HG02588 (cell line): ENCODE data around the gene OSBPL8.
"Not testable (repeated sequence)": the region's sequence is repeated elsewhere in the genome, so short reads cannot be mapped to it uniquely, and the experiment has no call there.

Experiments used
- ATAC-seq: cut with Tn5 transposase; IDR thresholded peaks from one replicate; pipeline ENCODE4 v1.9.1; 2021; ENCODE audit warnings: mild to moderate bottlenecking, moderate library complexity; ENCODE audit not compliant: unreplicated experiment

Gene OSBPL8

DNA sequence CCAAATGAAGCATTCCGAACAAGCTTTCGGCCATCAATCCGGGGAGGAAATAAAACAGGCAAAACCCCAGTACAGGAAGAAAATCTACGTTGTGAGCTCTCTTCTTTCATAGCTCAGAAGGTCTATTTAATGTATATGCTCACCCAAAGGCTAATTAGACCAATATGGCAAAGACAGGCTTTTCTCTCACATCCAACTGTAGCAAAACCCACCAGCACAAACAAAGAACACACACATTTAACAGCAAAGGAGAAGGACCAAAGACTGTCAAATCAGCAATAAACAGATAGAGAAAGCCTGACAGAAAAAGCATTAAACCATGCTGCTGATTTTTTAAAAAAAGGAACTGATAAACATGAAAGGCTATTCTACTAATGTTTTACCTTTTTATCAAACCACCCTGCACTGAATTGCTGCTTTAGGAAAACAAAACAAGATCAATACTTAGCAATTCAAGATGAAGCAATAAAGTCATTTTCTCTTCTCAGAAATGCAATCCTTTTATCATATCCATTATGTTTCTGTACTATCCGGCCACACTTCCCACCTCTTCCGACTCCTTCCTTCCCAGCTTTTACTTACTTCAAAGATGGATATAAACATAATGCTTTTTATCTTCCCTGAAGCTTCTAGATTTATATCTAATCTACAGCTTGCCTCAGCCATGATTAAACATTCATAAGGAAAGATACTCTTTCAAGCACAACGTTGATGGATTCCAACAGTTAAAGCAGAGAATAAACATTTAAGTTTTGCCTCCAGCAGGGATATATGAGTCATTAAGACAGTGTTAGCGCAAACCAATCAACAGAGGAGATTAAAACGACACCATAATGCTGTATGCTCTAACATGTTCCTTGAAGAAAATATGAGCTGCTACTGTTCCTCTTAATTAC lies 136.8 kb downstream of the OSBPL8 start:
- no peak for ATAC-seq

GRCh38 chr12:76422154-76422542 lies 137.4 kb downstream of the OSBPL8 start:
- ATAC-seq = no peak

- no peak for ATAC-seq
These were observed 138.5 kb downstream of the OSBPL8 start for GRCh38 chr12:76421046-76421445.

DNA sequence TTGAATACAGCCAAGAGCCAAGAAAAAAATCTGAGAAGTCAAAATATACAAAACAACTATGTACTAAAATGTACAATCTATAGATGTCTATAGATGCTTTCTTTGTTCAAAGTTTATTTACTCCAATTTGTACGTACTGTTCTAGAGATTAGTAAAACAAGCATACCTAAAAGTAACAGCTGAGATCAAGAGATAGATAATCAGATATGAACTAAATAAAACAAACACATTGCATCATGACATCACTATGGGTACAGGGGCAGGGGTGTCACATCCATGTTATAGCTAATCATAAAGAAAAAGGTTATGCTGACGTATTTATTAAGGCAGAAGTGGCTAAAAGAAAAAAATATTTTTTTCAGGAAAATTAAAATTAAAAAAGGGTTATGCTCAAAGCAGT lies 139.3 kb downstream of the OSBPL8 start:
- no peak for ATAC-seq

DNA sequence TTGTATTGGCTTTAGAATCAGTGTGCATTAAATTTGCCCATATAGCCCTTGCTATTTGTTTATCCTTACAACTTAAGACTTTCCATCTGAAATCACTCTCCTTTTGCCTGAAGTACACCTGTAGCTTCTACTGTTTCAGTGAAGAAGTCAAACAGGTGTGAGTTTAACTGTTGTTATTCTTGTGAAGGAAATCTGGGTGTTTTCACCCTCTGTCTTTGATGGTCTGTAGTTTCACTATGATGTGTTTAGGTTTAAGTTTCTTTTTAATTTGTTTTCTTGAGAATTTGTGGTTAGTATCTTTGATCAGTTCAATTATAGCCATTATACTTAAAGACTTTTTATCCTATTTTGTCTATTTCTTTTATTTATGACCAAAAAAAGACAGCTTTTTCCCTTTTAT lies 142.5 kb downstream of the OSBPL8 start:
- no peak for ATAC-seq

DNA sequence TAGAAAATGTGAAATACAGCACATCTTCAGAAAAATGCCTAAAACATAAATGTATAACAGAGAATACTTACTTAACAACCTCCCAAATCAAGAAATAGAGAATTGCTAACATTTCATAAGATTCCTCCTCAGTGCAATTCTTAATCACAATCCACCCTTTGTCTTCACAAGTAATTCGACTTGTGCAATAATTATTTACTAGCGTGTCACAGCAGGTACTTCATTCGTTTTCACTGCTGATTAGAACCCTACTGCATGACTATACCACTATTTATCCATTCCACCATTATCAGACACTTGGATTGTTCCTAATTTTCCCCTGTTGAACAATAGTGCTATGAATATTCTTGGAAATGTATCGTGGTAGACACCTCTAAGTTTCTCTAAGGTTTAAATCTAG lies 146.4 kb downstream of the OSBPL8 start:
- no peak for ATAC-seq

DNA sequence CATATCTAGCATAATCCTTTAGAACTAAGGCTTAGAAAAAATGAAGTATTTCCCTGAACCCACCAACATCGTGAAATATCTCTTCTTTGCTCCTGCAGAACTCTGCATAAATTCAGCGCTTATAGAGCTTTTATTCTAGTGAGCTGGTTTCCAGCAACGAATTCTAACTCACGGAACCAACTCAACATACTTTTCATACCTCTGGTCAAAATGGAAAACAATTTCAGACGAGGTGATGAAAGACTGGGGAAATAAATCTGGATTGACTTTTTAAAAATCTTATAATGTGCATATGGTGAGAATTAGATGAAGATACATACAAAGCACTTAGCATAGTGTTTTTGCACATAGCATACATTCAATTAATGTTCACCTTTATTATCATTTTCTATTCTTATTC lies 148.8 kb downstream of the OSBPL8 start:
- ATAC-seq = no peak

DNA sequence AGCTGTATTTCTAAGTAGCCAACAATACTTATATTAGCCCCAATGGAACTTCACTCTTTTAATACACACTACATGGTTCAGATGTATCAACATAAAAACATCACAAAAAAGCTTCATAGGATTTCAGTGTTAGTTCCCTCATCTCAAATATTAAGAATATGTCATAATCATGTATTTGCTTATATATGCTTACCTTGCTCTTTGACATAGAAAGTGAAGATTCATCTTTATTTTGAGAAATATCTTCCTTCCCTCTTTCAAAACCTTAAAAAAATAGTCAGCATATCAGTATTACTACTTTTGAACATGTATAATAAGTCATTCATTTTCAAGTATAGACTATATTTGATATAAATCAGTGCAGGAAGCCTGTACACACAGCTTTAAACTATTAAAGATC lies 149.2 kb downstream of the OSBPL8 start:
- no peak for ATAC-seq

- ATAC-seq = no peak
These were observed 150.5 kb downstream of the OSBPL8 start for GRCh38 chr12:76409074-76409473.

GRCh38 chr12:76407710-76408109 lies 151.9 kb downstream of the OSBPL8 start:
- no peak for ATAC-seq

GRCh38 chr12:76402259-76402658 lies 157.3 kb downstream of the OSBPL8 start:
- no peak for ATAC-seq

GRCh38 chr12:76400136-76400535 lies 159.4 kb downstream of the OSBPL8 start:
- no peak for ATAC-seq

- no peak for ATAC-seq
These were observed 160.5 kb downstream of the OSBPL8 start for GRCh38 chr12:76399040-76399439.

DNA sequence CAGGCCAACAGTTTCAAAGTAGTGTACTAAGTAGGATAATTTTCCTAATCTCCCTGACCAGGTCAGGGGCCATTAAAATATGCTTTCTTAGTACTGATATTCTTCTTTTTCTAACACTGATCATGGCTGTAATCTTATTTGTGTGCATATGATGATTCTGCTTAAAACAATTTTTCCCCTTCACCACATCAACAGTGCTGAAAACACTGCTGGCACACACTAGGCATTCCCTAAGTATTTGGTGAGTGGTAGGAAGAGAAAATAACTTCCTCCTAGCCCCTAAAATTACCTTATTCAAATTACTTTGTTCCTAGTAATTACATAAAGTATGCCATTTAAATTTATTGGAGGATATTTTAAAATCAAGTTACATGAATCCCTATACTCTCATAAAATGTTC lies 161.5 kb downstream of the OSBPL8 start:
- no peak for ATAC-seq

- ATAC-seq = no peak
These were observed 168.1 kb downstream of the OSBPL8 start for GRCh38 chr12:76391461-76391860.

DNA sequence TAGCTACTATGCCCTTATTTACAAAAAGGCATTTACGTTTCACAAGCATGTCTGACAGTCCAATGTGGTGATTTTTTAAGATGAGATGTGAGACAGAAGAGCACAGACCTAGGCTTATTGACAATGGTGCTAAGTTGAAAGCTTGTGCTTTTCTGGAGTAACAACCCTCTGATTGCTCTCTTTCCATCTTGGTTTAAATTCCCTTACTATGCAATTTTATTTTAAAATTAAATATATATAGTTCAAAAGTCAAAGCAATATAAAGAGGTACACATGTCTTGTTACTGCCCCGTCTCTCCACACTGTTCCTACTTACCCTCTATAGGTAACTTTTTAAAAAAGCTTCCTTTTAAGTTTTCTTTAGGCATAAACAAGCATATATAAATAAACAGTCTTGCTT lies 172.0 kb downstream of the OSBPL8 start:
- ATAC-seq = no peak

DNA sequence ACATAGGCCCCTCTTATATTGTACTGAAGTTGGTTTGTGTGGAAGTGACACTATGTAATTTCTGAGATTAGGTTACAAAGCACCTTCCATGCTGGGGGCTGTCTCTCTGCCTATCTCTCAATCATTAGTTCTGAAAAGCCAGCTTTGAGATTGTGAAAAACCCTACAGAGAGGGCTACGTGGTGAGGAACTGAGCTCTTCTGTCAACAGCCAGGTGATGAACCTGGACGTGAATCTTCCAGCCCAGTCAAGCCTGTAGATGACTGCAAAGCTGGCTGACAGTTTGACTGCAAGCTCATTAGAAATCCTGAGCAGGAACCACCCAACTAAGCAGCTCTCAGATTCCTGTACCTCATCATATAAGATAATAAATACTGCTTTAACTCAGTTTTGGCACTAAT lies 175.0 kb downstream of the OSBPL8 start:
- ATAC-seq = no peak

DNA sequence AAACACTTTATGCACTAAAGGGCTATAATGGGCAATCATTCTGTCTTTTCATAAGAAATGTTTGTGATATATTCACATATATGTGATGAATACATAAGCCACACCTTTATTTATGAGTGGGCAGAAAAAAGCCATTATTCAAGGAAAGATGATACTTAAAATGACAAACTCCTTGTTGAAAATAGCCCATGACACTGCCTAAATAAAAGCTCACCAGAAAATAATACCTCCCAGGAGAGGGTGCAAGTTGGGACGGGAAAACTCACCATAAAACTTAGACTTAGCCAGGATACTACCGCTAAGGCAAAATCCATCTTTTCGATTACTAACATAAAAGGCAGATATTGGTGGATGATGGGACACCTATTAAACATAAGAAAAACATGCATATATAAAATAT lies 175.6 kb downstream of the OSBPL8 start:
- no peak for ATAC-seq

GRCh38 chr12:76379261-76379660 lies 180.3 kb downstream of the OSBPL8 start:
- no peak for ATAC-seq

DNA sequence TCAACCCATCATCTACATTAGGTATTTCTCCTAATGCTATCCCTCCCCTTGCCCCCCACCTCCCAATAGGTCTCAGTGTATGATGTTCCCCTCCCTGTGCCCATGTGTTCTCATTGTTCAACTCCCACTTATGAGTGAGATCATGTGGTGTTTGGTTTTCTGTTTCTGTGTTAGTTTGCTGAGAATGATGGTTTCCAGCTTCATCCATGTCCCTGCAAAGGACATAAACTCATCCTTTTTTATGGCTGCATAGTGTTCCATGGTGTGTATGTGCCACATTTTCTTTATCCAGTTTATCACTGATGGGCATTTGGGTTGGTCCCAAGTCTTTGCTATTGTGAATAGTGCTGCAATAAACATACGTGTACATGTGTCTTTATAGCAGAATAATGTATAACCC lies 182.7 kb downstream of the OSBPL8 start:
- not testable (repeated sequence) for ATAC-seq

- no peak for ATAC-seq
These were observed 183.6 kb downstream of the OSBPL8 start for GRCh38 chr12:76375939-76376338.

GRCh38 chr12:76375470-76375869 lies 184.1 kb downstream of the OSBPL8 start:
- no peak for ATAC-seq
